Gastrocnemius medialis (tissue), 4 donors: ENCODE results near the gene MRPL43. TPM values are rescaled to one million over a fixed set of nuclear protein-coding genes. Genes with fewer than 3 reads are reported as not detected.

Source experiments
- ATAC-seq, 2 donors: fragments of 150-250 bp; one replicate each; pipeline ENCODE4 v1.9.1; 2016
- DNase-seq, 2 donors: peaks; one replicate each; pipeline ENCODE4 v3.0.0-alpha.2; 2019
- H3K27ac ChIP-seq, 4 donors: fragments of 200-600 bp; sonication (generic); 1 replicate in 1 of 4; 2 replicates in 3 of 4; pipeline ENCODE4 v1.5.1; 2016 to 2018; ENCODE audit warnings: mild to moderate bottlenecking in 2 of 4, moderate library complexity in 1 of 4
- H3K27me3 ChIP-seq, 3 donors: fragments of 200-600 bp; sonication (generic) in 2 of 3; 1 replicate in 1 of 3; 2 replicates in 2 of 3; pipeline versions ENCODE4 v1.5.1 to v1.6.0; 2016 to 2019; ENCODE audit warnings: mild to moderate bottlenecking in 1 of 3, moderate library complexity in 1 of 3
- H3K36me3 ChIP-seq, 2 donors: fragments of 200-600 bp; sonication (generic) in 1 of 2; one replicate each; pipeline ENCODE4 v1.5.1; 2017 to 2018
- H3K4me1 ChIP-seq, 2 donors: fragments of 200-600 bp; sonication (generic) in 1 of 2; one replicate each; pipeline ENCODE4 v1.5.1; 2016 to 2017; ENCODE audit warnings: mild to moderate bottlenecking in 2 of 2
- H3K4me3 ChIP-seq, 4 donors: fragments of 200-600 bp; sonication (generic) in 3 of 4; 1 replicate in 1 of 4; 2 replicates in 3 of 4; pipeline ENCODE4 v1.5.1; 2016 to 2019; ENCODE audit warnings: mild to moderate bottlenecking in 2 of 4
- H3K9me3 ChIP-seq, 3 donors: fragments of 200-600 bp; sonication (generic) in 2 of 3; 1 replicate in 1 of 3; 2 replicates in 2 of 3; pipeline ENCODE4 v1.5.1; 2016 to 2019
- POLR2A ChIP-seq, 2 donors: fragments of 450-650 bp; IDR thresholded peaks; one replicate each; pipeline ENCODE4 v1.6.1; 2017; ENCODE audit warnings: antibody characterized with exemption in 2 of 2, mild to moderate bottlenecking in 2 of 2, moderate library complexity in 2 of 2
- in situ Hi-C, 4 donors: fragments of 200-750 bp; cut with MboI; loops; one replicate each; pipeline versions ENCODE4 v1.15.0 to v1.8.0; 2017; ENCODE audit warnings: low sequenced_read_pairs in 4 of 4
- intact Hi-C: fragments of 100-400 bp; cut with DNase I; formaldehyde crosslinking; loops from one replicate; pipeline ENCODE4 v1.15.1; 2023; ENCODE audit warnings: low total_unique reads
- total RNA-seq, 4 donors: library from RNA; depleted of rRNA; stranded (reverse); fragments of >200 nt; gene quantifications; one replicate each; pipeline versions ENCODE4 v1.1.0 to v1.2.3, GENCODE V29; 2016
- TF ChIP-seq, protein P1 (sequence below), 5 experiments: fragments of 450-650 bp in 3 of 5; fragments of 200-600 bp in 2 of 5; sonication (generic) in 2 of 5; IDR thresholded peaks in 4 of 5; conservative IDR thresholded peaks in 1 of 5; 1 replicate in 4 of 5; 2 replicates in 1 of 5; pipeline ENCODE4 v1.5.1; 2016 to 2019; ENCODE audit warnings: antibody characterized with exemption in 5 of 5, mild to moderate bottlenecking in 3 of 5, moderate library complexity in 3 of 5

Gene MRPL43
- total RNA-seq, 4 donors from 2014 or later = 83.3 to 129 (median 92.5) TPM

DNA sequence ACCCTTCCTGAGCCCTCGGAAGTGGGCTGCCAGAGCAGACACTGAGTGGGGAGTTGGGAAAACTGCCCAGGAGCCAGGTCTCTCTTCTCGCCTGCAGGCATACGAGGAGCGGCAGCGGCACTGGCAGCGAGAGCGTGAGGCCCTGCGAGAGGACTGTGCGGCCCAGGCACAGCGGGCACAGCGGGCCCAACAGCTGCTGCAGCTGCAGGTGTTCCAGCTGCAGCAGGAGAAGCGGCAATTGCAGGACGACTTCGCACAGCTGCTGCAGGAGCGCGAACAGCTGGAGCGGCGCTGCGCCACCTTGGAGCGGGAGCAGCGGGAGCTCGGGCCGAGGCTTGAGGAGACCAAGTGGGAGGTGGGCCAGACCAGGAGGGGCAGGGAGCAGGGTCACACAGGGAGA, 18.1 kb upstream of the MRPL43 start:
- H3K4me3 ChIP-seq = no peak overlapping the region
- H3K36me3 ChIP-seq = peaks cover 0 to 32% of the 10 kb centered on the region in 2 donors
- no peaks in the 10 kb centered on the region for H3K9me3 ChIP-seq
- TF ChIP-seq, protein P1, sequence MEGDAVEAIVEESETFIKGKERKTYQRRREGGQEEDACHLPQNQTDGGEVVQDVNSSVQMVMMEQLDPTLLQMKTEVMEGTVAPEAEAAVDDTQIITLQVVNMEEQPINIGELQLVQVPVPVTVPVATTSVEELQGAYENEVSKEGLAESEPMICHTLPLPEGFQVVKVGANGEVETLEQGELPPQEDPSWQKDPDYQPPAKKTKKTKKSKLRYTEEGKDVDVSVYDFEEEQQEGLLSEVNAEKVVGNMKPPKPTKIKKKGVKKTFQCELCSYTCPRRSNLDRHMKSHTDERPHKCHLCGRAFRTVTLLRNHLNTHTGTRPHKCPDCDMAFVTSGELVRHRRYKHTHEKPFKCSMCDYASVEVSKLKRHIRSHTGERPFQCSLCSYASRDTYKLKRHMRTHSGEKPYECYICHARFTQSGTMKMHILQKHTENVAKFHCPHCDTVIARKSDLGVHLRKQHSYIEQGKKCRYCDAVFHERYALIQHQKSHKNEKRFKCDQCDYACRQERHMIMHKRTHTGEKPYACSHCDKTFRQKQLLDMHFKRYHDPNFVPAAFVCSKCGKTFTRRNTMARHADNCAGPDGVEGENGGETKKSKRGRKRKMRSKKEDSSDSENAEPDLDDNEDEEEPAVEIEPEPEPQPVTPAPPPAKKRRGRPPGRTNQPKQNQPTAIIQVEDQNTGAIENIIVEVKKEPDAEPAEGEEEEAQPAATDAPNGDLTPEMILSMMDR (IDR thresholded peaks at IDR 0.05 in 4 of 5, conservative IDR thresholded peaks at IDR 0.05 in 1 of 5) = no peak
- TF ChIP-seq POLR2A (IDR thresholded peaks at IDR 0.05) = no peak
- intact Hi-C loops = no loop called here
- in situ Hi-C loops = no loop called here
- H3K27me3 ChIP-seq = no peaks in the 10 kb centered on the region
- H3K4me1 ChIP-seq = peaks cover 35 to 48% of the 10 kb centered on the region in 2 donors
- H3K27ac ChIP-seq = peak overlapping the region in 3 of 4 donors; percentile 3 to 100 (median 52)
- ATAC-seq (no peak), DNase-seq (no peak)

DNA sequence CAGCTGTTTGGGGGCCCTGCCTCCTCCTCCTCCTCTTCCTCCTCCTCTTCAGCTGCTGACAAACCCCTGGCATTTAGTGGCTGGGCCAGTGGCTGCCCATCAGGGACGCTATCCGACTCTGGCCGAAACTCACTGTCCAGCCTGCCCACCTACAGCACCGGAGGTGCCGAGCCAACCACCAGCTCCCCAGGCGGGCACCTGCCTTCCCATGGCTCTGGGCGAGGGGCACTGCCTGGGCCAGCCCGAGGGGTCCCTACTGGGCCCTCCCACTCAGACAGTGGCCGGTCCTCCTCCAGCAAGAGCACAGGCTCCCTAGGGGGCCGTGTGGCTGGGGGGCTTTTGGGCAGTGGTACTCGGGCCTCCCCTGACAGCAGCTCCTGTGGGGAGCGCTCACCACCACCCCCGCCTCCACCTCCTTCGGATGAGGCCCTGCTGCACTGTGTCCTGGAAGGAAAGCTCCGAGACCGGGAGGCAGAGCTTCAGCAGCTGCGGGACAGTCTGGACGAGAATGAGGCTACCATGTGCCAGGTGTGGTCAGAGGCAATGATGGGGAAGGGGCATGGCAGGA, 16.4 kb upstream of the MRPL43 start:
- intact Hi-C loops (no loop called here), in situ Hi-C loops (no loop called here)
- ATAC-seq (no peak), DNase-seq (no peak)
- peak overlapping the region; percentile 95 to 100 (median 98) for H3K27ac ChIP-seq
- peaks cover 0 to 32% of the 10 kb centered on the region in 2 donors for H3K36me3 ChIP-seq
- no peaks in the 10 kb centered on the region for H3K27me3 ChIP-seq
- H3K4me3 ChIP-seq = no peak overlapping the region
- TF ChIP-seq, protein P1 (IDR thresholded peaks at IDR 0.05 in 4 of 5, conservative IDR thresholded peaks at IDR 0.05 in 1 of 5) = no peak
- no peak for TF ChIP-seq POLR2A (IDR thresholded peaks at IDR 0.05)
- H3K9me3 ChIP-seq = no peaks in the 10 kb centered on the region
- peaks cover 37 to 56% of the 10 kb centered on the region in 2 donors for H3K4me1 ChIP-seq

DNA sequence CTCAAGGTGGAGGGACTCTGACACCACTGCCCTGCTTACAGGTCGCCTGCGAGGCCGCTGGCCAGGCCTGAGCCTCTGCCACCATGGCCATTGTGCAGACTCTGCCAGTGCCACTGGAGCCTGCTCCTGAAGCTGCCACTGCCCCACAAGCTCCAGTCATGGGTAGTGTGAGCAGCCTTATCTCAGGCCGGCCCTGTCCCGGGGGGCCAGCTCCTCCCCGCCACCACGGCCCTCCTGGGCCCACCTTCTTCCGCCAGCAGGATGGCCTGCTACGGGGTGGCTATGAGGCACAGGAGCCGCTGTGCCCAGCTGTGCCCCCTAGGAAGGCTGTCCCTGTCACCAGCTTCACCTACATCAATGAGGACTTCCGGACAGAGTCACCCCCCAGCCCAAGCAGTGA, 15.2 kb upstream of the MRPL43 start:
- no peak for ATAC-seq
- Histone ChIP-seq H3K27ac (peak overlapping the region; percentile 95 to 100 (median 98)), H3K4me1 (peaks cover 41 to 52% of the 10 kb centered on the region in 2 donors)

DNA sequence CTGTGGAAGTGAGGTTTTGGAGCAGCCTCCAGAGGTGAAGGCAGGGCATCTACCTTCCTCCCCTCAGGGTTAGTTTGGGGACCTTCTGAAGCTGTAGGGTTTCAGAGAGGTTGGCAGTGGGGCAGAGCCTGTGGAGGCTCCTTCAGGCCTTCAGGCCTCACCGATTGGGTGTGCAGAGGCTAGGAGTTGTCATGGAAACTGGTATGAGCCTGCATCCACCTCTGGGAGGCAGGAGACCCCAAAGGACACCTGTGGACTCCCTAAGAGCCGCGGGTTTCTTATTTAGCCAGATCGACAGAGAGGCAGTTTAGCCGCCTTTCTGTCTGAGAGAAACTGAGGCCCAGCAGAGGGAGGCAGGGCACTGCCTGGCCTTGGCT, 14.3 kb upstream of the MRPL43 start:
- Histone ChIP-seq H3K4me1 (peaks cover 38 to 50% of the 10 kb centered on the region in 2 donors), H3K36me3 (peaks cover 0 to 23% of the 10 kb centered on the region in 2 donors), H3K4me3 (peak overlapping the region in 3 of 4 donors; percentile 30 to 94 (median 77)), H3K27me3 (no peaks in the 10 kb centered on the region), H3K27ac (peak overlapping the region; percentile 95 to 100 (median 98)), H3K9me3 (no peaks in the 10 kb centered on the region)
- no peak for TF ChIP-seq POLR2A (IDR thresholded peaks at IDR 0.05)
- TF ChIP-seq, protein P1 (IDR thresholded peaks at IDR 0.05 in 4 of 5, conservative IDR thresholded peaks at IDR 0.05 in 1 of 5) = no peak
- intact Hi-C loops (no loop called here), in situ Hi-C loops (no loop called here)
- ATAC-seq (no peak), DNase-seq (no peak)

More for the DNA sequence above, 15.2 kb upstream of the MRPL43 start:
- peaks cover 0 to 31% of the 10 kb centered on the region in 2 donors for H3K36me3 ChIP-seq
- H3K9me3 ChIP-seq = no peaks in the 10 kb centered on the region
- H3K27me3 ChIP-seq = no peaks in the 10 kb centered on the region
- no peak for DNase-seq
- no peak for TF ChIP-seq POLR2A (IDR thresholded peaks at IDR 0.05)
- TF ChIP-seq, protein P1 (IDR thresholded peaks at IDR 0.05 in 4 of 5, conservative IDR thresholded peaks at IDR 0.05 in 1 of 5) = no peak
- no peak overlapping the region for H3K4me3 ChIP-seq
- in situ Hi-C loops = no loop called here
- intact Hi-C loops = no loop called here
